Lung (tissue), 12 donors: ENCODE results near the gene AGAP1. TPM values are rescaled to one million over a fixed set of nuclear protein-coding genes. Genes with fewer than 3 reads are reported as not detected.

Experiments
- ATAC-seq: fragments of 200-7000 bp; cut with Tn5 transposase; one replicate; pipeline ENCODE4 v1.9.1; 2020; ENCODE audit warnings: moderate number of reproducible peaks; ENCODE audit not compliant: insufficient read depth, low FRiP score
- DNase-seq, 3 donors: peaks; one replicate each; pipeline ENCODE4 v3.0.0-alpha.2; 2013 to 2017
- H3K27ac ChIP-seq, 2 donors: one replicate each; pipeline ENCODE4 v1.5.1; 2013; ENCODE audit warnings: mild to moderate bottlenecking in 2 of 2, moderate library complexity in 2 of 2, control low read depth in 1 of 2, inconsistent platforms in 1 of 2, low read depth in 1 of 2, low read length in 1 of 2
- H3K27me3 ChIP-seq, 3 donors: one replicate each; pipeline ENCODE4 v1.5.1; 2013; ENCODE audit warnings: low read length in 2 of 3; ENCODE audit not compliant: control insufficient read depth in 3 of 3, insufficient read depth in 3 of 3
- H3K36me3 ChIP-seq, 4 donors: one replicate each; pipeline ENCODE4 v1.5.1; 2013; ENCODE audit warnings: low read length in 4 of 4, mild to moderate bottlenecking in 1 of 4, moderate library complexity in 1 of 4; ENCODE audit not compliant: control insufficient read depth in 4 of 4, insufficient read depth in 4 of 4
- H3K4me1 ChIP-seq, 5 donors: one replicate each; pipeline ENCODE4 v1.5.1; 2013; ENCODE audit warnings: low read length in 5 of 5, mild to moderate bottlenecking in 2 of 5, moderate library complexity in 1 of 5; ENCODE audit not compliant: control insufficient read depth in 5 of 5, insufficient read depth in 5 of 5
- H3K4me3 ChIP-seq: one replicate; pipeline ENCODE4 v1.5.1; 2013; ENCODE audit warnings: mild to moderate bottlenecking, control low read depth, moderate library complexity
- H3K9ac ChIP-seq, 2 donors: one replicate each; pipeline ENCODE4 v1.5.1; 2013; ENCODE audit warnings: low read length in 2 of 2, control low read depth in 1 of 2; ENCODE audit not compliant: insufficient read depth in 1 of 2
- H3K9me3 ChIP-seq, 4 donors: one replicate each; pipeline ENCODE4 v1.5.1; 2013; ENCODE audit warnings: low read length in 3 of 4, mild to moderate bottlenecking in 1 of 4, moderate library complexity in 1 of 4; ENCODE audit not compliant: control insufficient read depth in 4 of 4, insufficient read depth in 3 of 4
- CTCF ChIP-seq: IDR thresholded peaks from 2 replicates; pipeline ENCODE4 v1.5.1; 2012; ENCODE audit warnings: mild to moderate bottlenecking; ENCODE audit errors: control extremely low read depth, extremely low read depth
- WGBS, 2 donors: extraction: QIAGEN DNeasy Blood & Tissue Kit; methylation state at CpG; one replicate each; pipeline ENCODE4 v1.1.7; 2013; 5-methylcytosine and 5-hydroxymethylcytosine counted together
- polyA plus RNA-seq, 2 donors: library from polyadenylated mRNA; stranded (reverse); fragments of 200-250 nt; gene quantifications; one replicate each; pipeline ENCODE4 v1.2.1, GENCODE V29; 2013
- total RNA-seq, 2 donors: library from RNA; depleted of rRNA in 1 of 2; stranded (reverse); fragments of >200 nt in 1 of 2; gene quantifications; one replicate each; pipeline ENCODE4 v1.2.1, GENCODE V29; 2014 to 2021
- donor health status: control.
- donor health status: control.
- donor health status: Bipolar disorder and iron deficiency.
- donor health status: healthy.
- donor health status: DM: yes; HTN: yes; CAD: no.

The AGAP1 gene
- total and polyA plus RNA-seq, 4 donors: 6.6 to 39.4 (median 20.2) TPM

GRCh38 chr2:235721625-235722024 is 227.8 kb downstream of the AGAP1 start:
- WGBS, 2 donors: 92 to 94% methylated on average over 3 of the region's 3 CpGs

GRCh38 chr2:235722869-235723268 is 229.0 kb downstream of the AGAP1 start:
- Histone ChIP-seq H3K9ac (no peak overlapping the region), H3K27ac (no peak overlapping the region), H3K9me3 (no peaks in the 10 kb centered on the region), H3K4me1 (peaks cover 0 to 6% (median 3%) of the 10 kb centered on the region in 5 donors), H3K4me3 (no peak overlapping the region), H3K27me3 (no peaks in the 10 kb centered on the region), H3K36me3 (peaks cover 0 to 3% (median 2%) of the 10 kb centered on the region in 4 donors)
- no peak for ATAC-seq
- no peak for TF ChIP-seq CTCF
- no peak for DNase-seq
- WGBS, 2 donors: 96 to 97% methylated on average over 7 of the region's 7 CpGs

More at GRCh38 chr2:235721625-235722024, 227.8 kb downstream of the AGAP1 start:
- Histone ChIP-seq H3K27me3 (no peaks in the 10 kb centered on the region), H3K4me3 (no peak overlapping the region), H3K27ac (no peak overlapping the region), H3K9me3 (no peaks in the 10 kb centered on the region), H3K36me3 (peaks cover 0 to 3% (median under 1%) of the 10 kb centered on the region in 4 donors), H3K9ac (no peak overlapping the region), H3K4me1 (peaks cover 0 to 15% (median 7%) of the 10 kb centered on the region in 5 donors)
- ATAC-seq (no peak), DNase-seq (no peak)
- TF ChIP-seq CTCF: no peak

- peaks cover 0 to 4% (median 2%) of the 10 kb centered on the region in 4 donors for H3K36me3 ChIP-seq
- no peak for TF ChIP-seq CTCF
- no peak for ATAC-seq
- H3K9ac ChIP-seq: no peak overlapping the region
- H3K4me1 ChIP-seq: peaks cover 0 to 6% (median 0%) of the 10 kb centered on the region in 5 donors
- H3K27ac ChIP-seq: no peak overlapping the region
- no peaks in the 10 kb centered on the region for H3K27me3 ChIP-seq
- no peak overlapping the region for H3K4me3 ChIP-seq
- no peaks in the 10 kb centered on the region for H3K9me3 ChIP-seq
- 90 to 94% methylated on average over 6 of the region's 6 CpGs for WGBS, 2 donors
- no peak for DNase-seq
Observed at GRCh38 chr2:235723371-235723770, 229.5 kb downstream of the AGAP1 start.
